Aorta (tissue), 5 donors: ENCODE measurements around the gene B9D1. TPM values are rescaled to one million over a fixed set of nuclear protein-coding genes. Genes with fewer than 3 reads are reported as not detected.

ENCODE experiments used
- ATAC-seq: fragments of 200-7000 bp; cut with Tn5 transposase; one replicate; pipeline ENCODE4 v1.9.1; 2022; ENCODE audit warnings: moderate library complexity; ENCODE audit not compliant: low FRiP score
- DNase-seq, 2 donors: peaks; one replicate each; pipeline ENCODE4 v3.0.0-alpha.2; 2020
- H3K27ac ChIP-seq, 2 donors: one replicate each; pipeline ENCODE4 v1.5.1; 2013; ENCODE audit warnings: low read length in 2 of 2, mild to moderate bottlenecking in 2 of 2, moderate library complexity in 2 of 2, control low read depth in 1 of 2, inconsistent platforms in 1 of 2, low read depth in 1 of 2
- H3K27me3 ChIP-seq, 2 donors: one replicate each; pipeline ENCODE4 v1.6.1; 2013; ENCODE audit warnings: control low read depth in 1 of 2, low read length in 1 of 2, mild to moderate bottlenecking in 1 of 2, moderate library complexity in 1 of 2; ENCODE audit not compliant: insufficient read depth in 2 of 2, control insufficient read depth in 1 of 2
- H3K36me3 ChIP-seq, 2 donors: one replicate each; pipeline ENCODE4 v1.6.1; 2013; ENCODE audit warnings: control low read depth in 1 of 2, low read length in 1 of 2, mild to moderate bottlenecking in 1 of 2; ENCODE audit not compliant: insufficient read depth in 2 of 2, control insufficient read depth in 1 of 2
- H3K4me1 ChIP-seq, 2 donors: one replicate each; pipeline ENCODE4 v1.6.1; 2013; ENCODE audit warnings: low read length in 2 of 2, control low read depth in 1 of 2, mild to moderate bottlenecking in 1 of 2, moderate library complexity in 1 of 2; ENCODE audit not compliant: insufficient read depth in 2 of 2, control insufficient read depth in 1 of 2
- H3K4me3 ChIP-seq, 2 donors: one replicate each; pipeline ENCODE4 v1.5.1; 2013; ENCODE audit warnings: low read length in 2 of 2, control low read depth in 1 of 2, mild to moderate bottlenecking in 1 of 2
- H3K9me3 ChIP-seq: one replicate; pipeline ENCODE4 v1.6.1; 2013; ENCODE audit warnings: mild to moderate bottlenecking, low read length; ENCODE audit not compliant: control insufficient read depth
- WGBS, 2 donors: extraction: QIAGEN DNeasy Blood & Tissue Kit; methylation state at CpG; one replicate each; pipeline ENCODE4 v1.1.7; 2013; 5-methylcytosine and 5-hydroxymethylcytosine counted together
- intact Hi-C, 2 donors: fragments of 100-400 bp; cut with DNase I; formaldehyde crosslinking; loops; one replicate each; pipeline versions ENCODE4 v1.14.2 to v1.15.0; 2022
- polyA plus RNA-seq, 2 donors: library from polyadenylated mRNA; stranded (reverse); fragments of 200-250 nt; gene quantifications; one replicate each; pipeline ENCODE4 v1.2.3, GENCODE V29; 2013
- total RNA-seq, 2 donors: library from RNA; stranded (reverse); fragmentation: NEBNext Ultra II Directional; extraction: Animal tissue kit (Norgen Biotek cat#: 25700); gene quantifications; one replicate each; pipeline ENCODE4 v1.2.1, GENCODE V29; 2021
- donor health status: healthy with polysubstance abuse.
- donor health status: Bipolar disorder and iron deficiency.
- donor health status: DM: no; HTN: no; CAD: no.
- donor health status: DM: no; HTN: no; CAD: no.
- donor health status: DM: yes; HTN: yes; CAD: no.

The B9D1 gene
- total and polyA plus RNA-seq, 4 donors: 7.3 to 16.5 (median 9.2) TPM

DNA sequence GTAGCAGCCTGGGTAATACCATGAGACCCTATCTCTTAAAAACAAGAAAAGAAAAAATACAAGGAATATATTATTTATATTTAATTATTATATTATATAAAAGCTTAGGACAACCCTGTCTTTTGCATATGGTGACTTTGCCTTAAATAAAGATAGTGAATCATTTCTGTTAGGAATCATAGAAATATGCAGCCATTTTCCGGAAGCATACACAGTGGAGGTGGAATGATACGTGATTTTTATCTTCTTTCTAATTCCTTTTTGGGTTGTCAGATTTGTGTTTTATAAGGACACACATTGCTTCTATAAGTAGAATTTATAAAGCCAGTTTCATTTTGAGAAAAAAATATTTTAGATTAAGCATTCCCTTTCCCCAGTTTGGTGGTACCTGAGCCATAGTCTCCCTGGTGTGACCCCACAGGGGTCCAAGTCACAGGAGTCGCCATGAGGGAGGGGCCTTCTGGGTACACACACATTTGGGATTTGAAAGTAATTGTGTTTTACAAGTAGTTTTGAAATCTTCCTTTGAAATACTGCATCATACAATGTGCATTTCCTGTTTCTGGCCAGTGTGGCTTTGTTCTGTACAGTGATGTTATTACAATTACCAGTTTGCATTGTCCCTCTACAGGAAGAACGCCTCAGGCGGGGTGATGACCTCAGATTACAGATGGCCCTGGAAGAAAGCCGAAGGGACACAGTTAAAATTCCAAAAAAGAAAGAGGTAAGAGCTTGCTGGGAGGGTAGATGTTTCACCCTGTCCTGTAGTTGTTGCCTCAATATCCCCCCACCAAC, 50.9 kb downstream of the B9D1 start:
- 91 to 94% methylated on average over 6 of the region's 6 CpGs for WGBS, 2 donors
- DNase-seq: peak in 1 of 2 donors; percentile 34
- Histone ChIP-seq H3K27me3 (no peaks in the 10 kb centered on the region), H3K4me3 (no peak overlapping the region), H3K27ac (no peak overlapping the region), H3K4me1 (no peaks in the 10 kb centered on the region), H3K9me3 (no peaks in the 10 kb centered on the region), H3K36me3 (peaks cover 2 to 4% of the 10 kb centered on the region in 2 donors)
- no peak for ATAC-seq
- intact Hi-C loops: no loop called here

DNA sequence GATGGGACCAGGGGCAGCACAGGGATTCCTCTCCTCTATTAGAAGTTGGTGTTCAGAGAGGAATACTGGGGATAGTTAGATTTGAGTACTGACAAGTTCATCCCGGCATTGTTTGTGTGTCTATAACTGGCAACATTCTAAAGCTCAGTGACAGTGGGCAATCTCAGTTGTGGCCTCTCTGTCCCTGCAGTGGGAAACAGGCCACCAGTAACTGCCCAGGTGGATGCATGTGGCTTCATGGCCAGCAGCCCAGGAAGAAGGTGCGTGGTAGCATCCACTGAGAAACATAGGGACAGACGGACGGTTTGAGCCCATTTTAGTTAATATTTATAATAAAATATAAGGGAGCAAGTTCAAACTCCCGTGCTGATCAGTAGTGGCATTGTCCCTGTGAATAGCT, 51.5 kb downstream of the B9D1 start:
- WGBS, 2 donors: 90 to 92% methylated on average over 5 of the region's 5 CpGs
- Histone ChIP-seq H3K27ac (no peak overlapping the region), H3K4me1 (no peaks in the 10 kb centered on the region), H3K27me3 (no peaks in the 10 kb centered on the region), H3K9me3 (no peaks in the 10 kb centered on the region), H3K36me3 (peaks cover 2 to 4% of the 10 kb centered on the region in 2 donors), H3K4me3 (no peak overlapping the region)
- ATAC-seq (no peak), DNase-seq (no peak)
- intact Hi-C loops: no loop called here

DNA sequence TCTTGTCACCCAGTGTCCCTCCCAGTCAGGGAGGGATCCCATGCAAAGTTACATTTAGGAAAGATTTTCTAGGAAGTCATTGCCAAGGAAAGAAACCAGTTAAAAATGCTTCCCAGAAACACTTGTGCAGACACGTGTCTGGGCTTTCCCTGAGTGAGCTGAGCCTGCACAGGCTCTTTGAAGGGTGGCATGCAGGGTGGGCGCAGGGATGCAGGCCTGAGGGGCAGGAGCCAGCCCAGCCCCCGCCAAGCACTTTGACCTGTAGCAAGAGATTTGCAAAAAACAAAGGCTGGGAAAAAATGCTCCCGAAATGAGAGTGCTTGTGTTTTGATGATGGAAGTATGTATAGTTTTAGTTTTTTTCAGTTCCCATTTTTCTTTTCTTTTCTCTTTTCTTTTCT, 52.4 kb downstream of the B9D1 start:
- Histone ChIP-seq H3K4me1 (no peaks in the 10 kb centered on the region), H3K4me3 (no peak overlapping the region)
- DNase-seq: peak in 1 of 2 donors; percentile 50

DNA sequence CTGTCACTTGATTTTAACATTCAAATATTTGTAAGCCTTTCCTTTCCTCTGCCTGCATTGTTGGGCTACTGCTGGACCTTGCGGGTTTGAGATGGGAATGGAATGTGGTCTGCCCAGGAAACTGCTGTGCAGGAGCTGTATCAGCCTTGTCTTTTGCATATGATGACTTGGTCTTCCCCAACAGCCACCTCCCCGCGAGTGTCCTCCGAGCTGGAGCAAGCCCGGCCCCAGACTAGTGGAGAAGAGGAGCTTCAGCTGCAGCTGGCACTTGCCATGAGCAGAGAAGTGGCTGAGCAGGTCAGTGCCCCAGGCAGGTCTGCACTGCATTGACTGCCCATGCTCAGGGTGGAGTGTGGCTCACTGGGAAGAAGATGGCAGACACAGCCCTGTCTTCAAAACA, 52.8 kb downstream of the B9D1 start:
- ATAC-seq (no peak), DNase-seq (peak in 1 of 2 donors; percentile 57)
- Histone ChIP-seq H3K4me3 (no peak overlapping the region), H3K36me3 (peaks cover 2 to 4% of the 10 kb centered on the region in 2 donors), H3K4me1 (no peaks in the 10 kb centered on the region), H3K27ac (no peak overlapping the region), H3K9me3 (no peaks in the 10 kb centered on the region), H3K27me3 (no peaks in the 10 kb centered on the region)
- 91 to 96% methylated on average over 5 of the region's 5 CpGs for WGBS, 2 donors
- intact Hi-C loops: loop anchor here in 1 of 2 donors (5.0 kb wide), 1 partner anchor 52 kb away; no protein-coding TSS in a partner anchor

More for the DNA sequence above, 52.4 kb downstream of the B9D1 start:
- ATAC-seq: no peak
- 75 to 77% methylated on average over 4 of the region's 4 CpGs for WGBS, 2 donors
- Histone ChIP-seq H3K27me3 (no peaks in the 10 kb centered on the region), H3K36me3 (peaks cover 2 to 4% of the 10 kb centered on the region in 2 donors), H3K27ac (no peak overlapping the region), H3K9me3 (no peaks in the 10 kb centered on the region)
- intact Hi-C loops: no loop called here

DNA sequence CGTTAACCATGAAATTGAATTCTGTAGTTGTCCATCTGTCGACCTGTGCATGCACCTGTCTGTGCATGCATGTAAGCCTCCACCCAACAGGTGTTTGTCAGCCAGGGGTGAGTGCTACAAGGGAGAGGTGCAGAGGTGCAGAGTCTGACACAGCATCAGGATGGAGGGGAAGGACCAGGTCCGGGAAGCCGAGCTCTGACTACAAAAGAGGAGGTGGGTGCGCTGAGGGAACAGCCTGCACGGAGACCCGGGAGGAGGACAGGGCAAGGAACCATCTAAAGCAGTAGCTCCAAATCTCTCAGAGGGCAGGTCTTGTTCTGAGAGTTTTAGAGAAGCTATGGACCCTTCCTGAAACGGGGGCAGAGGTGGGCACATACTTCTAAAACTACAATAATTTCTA, 54.1 kb downstream of the B9D1 start:
- H3K9me3 ChIP-seq: no peaks in the 10 kb centered on the region
- H3K27me3 ChIP-seq: no peaks in the 10 kb centered on the region
- no peak overlapping the region for H3K27ac ChIP-seq
- DNase-seq (peak in 1 of 2 donors; percentile 45), ATAC-seq (no peak)
- H3K36me3 ChIP-seq: peaks cover under 1 to 4% of the 10 kb centered on the region in 2 donors
- H3K4me1 ChIP-seq: no peaks in the 10 kb centered on the region
- intact Hi-C loops: loop anchor here in 1 of 2 donors (5.0 kb wide), 1 partner anchor 51 kb away; no protein-coding TSS in a partner anchor
- WGBS, 2 donors: 92 to 93% methylated on average over 8 of the region's 8 CpGs
- no peak overlapping the region for H3K4me3 ChIP-seq

DNA sequence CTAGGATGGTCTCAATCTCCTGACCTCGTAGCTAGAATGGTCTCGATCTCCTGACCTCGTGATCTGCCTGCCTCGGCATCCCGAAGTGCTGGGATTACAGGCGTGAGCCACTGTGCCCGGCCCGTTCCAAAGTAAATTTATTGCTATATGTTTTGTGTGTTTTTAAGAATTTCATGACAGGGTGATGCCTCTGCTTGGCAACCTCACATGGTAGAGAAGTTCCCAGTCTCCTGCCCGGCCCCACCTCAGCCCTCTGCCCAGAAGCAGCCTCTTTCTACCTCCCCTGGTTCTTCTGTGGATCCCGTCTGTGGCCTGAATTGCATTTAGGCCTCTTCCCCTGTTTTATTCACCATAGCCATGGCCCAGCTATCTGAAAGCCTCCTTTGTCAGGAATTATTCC, 55.0 kb downstream of the B9D1 start:
- no peak overlapping the region for H3K27ac ChIP-seq
- intact Hi-C loops: loop anchor here in 1 of 2 donors (5.0 kb wide), 1 partner anchor 50 kb away; no protein-coding TSS in a partner anchor
- DNase-seq (peak in 1 of 2 donors; percentile 49), ATAC-seq (no peak)
- no peaks in the 10 kb centered on the region for H3K9me3 ChIP-seq
- H3K27me3 ChIP-seq: no peaks in the 10 kb centered on the region
- WGBS, 2 donors: 94% methylated on average over 10 of the region's 10 CpGs
- no peaks in the 10 kb centered on the region for H3K4me1 ChIP-seq
- H3K4me3 ChIP-seq: no peak overlapping the region
- H3K36me3 ChIP-seq: peaks cover 0 to 4% of the 10 kb centered on the region in 2 donors

DNA sequence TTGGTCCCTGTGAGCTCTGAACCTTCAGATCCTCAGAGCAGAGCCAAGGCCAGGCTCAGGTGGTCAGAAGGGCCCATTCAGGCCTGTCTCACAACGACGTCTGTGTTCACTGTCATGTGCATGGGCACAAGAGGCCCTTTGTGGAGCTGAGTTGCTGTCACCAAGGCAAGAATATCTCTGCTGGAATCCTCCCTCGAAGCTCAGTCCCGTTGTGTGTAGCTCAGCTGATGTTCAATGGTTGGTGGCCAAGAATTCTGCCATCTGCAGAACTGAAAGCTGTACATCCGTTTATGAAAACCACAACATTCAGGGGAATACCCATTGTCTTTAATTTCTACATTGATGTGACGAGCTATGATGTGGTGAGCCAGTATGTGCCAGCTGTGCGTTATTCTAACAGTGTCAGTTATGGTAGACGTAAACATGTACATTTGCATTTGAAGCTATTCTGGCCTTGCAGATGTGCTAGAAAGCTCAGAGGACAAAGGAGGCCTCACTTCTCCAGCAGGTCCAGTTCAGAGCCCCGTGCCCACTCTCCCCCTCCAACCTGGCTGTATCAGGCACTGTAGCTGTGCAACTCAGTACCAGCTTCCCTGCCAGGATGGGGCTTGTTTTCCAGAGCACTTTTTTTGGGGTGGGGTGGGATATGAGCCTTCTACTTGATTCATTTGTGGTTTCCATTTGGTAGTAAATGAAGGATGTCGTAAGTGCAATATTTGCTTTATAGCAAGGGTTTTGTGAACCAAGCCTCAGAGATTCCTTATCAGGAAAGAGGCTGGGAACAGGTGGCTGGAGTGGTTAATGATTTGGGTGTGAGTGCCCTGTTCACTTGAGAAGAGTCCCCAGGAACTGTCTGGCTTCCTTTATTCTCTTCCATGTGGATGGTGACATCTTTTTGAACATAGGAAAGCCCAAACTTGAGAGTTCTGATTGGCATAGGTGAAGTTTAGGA, 56.1 kb downstream of the B9D1 start:
- intact Hi-C loops: loop anchor here in 1 of 2 donors (5.0 kb wide), 1 partner anchor 49 kb away; no protein-coding TSS in a partner anchor
- Histone ChIP-seq H3K4me1 (no peaks in the 10 kb centered on the region), H3K36me3 (no peaks in the 10 kb centered on the region)

DNA sequence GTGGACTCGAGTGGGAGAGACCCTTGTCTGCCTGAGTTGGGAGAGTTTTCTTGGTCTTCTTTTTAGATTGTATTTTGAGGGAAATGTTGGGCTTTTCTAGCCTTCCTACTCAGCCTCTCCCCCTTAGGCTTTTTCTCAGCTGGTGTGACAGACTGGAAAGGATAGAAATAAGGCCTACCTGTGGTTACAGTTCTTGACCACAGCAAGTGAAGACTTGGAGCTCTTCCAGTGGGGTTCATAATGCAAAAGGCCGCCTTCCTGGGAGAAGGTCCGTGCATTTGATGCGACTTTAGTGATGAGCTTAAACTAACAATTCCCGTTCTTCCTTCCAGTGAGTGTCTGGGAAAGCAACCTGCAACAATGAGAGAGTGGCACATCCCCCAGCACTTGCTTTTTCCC, 56.8 kb downstream of the B9D1 start:
- Histone ChIP-seq H3K27me3 (no peaks in the 10 kb centered on the region), H3K27ac (no peak overlapping the region), H3K9me3 (no peaks in the 10 kb centered on the region), H3K4me1 (no peaks in the 10 kb centered on the region), H3K36me3 (no peaks in the 10 kb centered on the region), H3K4me3 (no peak overlapping the region)
- WGBS, 2 donors: 93 to 96% methylated on average over 5 of the region's 5 CpGs
- DNase-seq: no peak
- ATAC-seq: no peak
- intact Hi-C loops: loop anchor here in 1 of 2 donors (5.0 kb wide), 1 partner anchor 48 kb away; no protein-coding TSS in a partner anchor

More for the DNA sequence above, 56.1 kb downstream of the B9D1 start:
- H3K27me3 ChIP-seq: no peaks in the 10 kb centered on the region
- no peak overlapping the region for H3K4me3 ChIP-seq
- H3K9me3 ChIP-seq: no peaks in the 10 kb centered on the region
- ATAC-seq (no peak), DNase-seq (peak in 1 of 2 donors; percentile 51)
- WGBS, 2 donors: 78 to 82% methylated on average over 10 of the region's 10 CpGs
- no peak overlapping the region for H3K27ac ChIP-seq
